HepG2 (cell line): ENCODE measurements around the gene OR11H6. TPM values are rescaled to one million over a fixed set of nuclear protein-coding genes. Genes with fewer than 3 reads are reported as not detected.
A peak's percentile ranks its signal among the peaks of the same experiment; 100 is the strongest.
"Not testable (repeated sequence)": the region's sequence is repeated elsewhere in the genome, so short reads cannot be mapped to it uniquely, and the experiment has no call there.

Experiments used
- ATAC-seq: fragments of 200-7000 bp; cut with Tn5 transposase; 3 replicates; pipeline ENCODE4 v1.9.1; 2020; ENCODE audit warnings: mild to moderate bottlenecking, moderate library complexity
- BruUV-seq: library from RNA; stranded (reverse); fragments of 400-500 nt; replicated peaks from 2 replicates; lab custom pipeline; 2021; lab: Mats Ljungman, UMichigan
- CTCF ChIA-PET: fragments of 300-600 bp; formaldehyde crosslinking; extraction: SDS; loops from one replicate; lab custom pipeline; 2021; ENCODE audit warnings: low total read pairs, inconsistent platforms, low intra/inter-chr PET ratio; lab: Yijun Ruan, JAX
- POLR2A ChIA-PET: fragments of 350-600 bp; sonication (Branson Sonifier 250); formaldehyde crosslinking; loops from one replicate; lab custom pipeline; 2020; ENCODE audit warnings: antibody characterized with exemption, inconsistent platforms; lab: Yijun Ruan, JAX
- DNase-seq: peaks from one replicate; pipeline ENCODE4 v3.0.0-alpha.2; 2015; ENCODE audit warnings: low spot score
- FAIRE-seq: peaks from 3 replicates; lab custom pipeline; 2011; peaks lifted over from hg19 to GRCh38; lab: Jason Lieb, UNC
- H2AFZ ChIP-seq: one replicate; pipeline ENCODE4 v1.6.1; 2011; ENCODE audit warnings: low read length, inconsistent platforms
- H3K27ac ChIP-seq: fragments of 300-600 bp; 3 replicates; pipeline ENCODE4 v1.8.0; 2011; ENCODE audit warnings: mixed run types, mild to moderate bottlenecking, mixed read lengths, low read length, inconsistent platforms; ENCODE audit not compliant: insufficient read depth; ENCODE audit errors: extremely low read length
- H3K27me3 ChIP-seq, 2 experiments: fragments of 200-600 bp in 1 of 2; 2 replicates in 1 of 2; 3 replicates in 1 of 2; pipeline versions ENCODE4 v1.6.0 to v1.8.0; 2011; ENCODE audit warnings: low read length in 2 of 2, mild to moderate bottlenecking in 2 of 2, moderate library complexity in 2 of 2, inconsistent platforms in 1 of 2; ENCODE audit not compliant: insufficient read depth in 2 of 2, control insufficient read depth in 1 of 2
- H3K36me3 ChIP-seq, 2 experiments: fragments of 200-600 bp in 1 of 2; replicated peaks in 1 of 2; 2 replicates in 1 of 2; 3 replicates in 1 of 2; pipeline versions ENCODE4 v1.5.1 to v1.8.0; 2011; ENCODE audit warnings: low read length in 2 of 2, inconsistent platforms in 1 of 2; ENCODE audit not compliant: insufficient read depth in 2 of 2, control insufficient read depth in 1 of 2
- H3K4me1 ChIP-seq: 2 replicates; pipeline ENCODE4 v1.5.1; 2012; ENCODE audit warnings: low read length, inconsistent platforms; ENCODE audit not compliant: insufficient read depth
- H3K4me2 ChIP-seq: 2 replicates; pipeline ENCODE4 v1.6.0; 2011; ENCODE audit warnings: low read depth, low read length, inconsistent platforms
- H3K4me3 ChIP-seq, 3 experiments: fragments of 200-600 bp in 1 of 3; sonication (generic), shearing (Covaris generic) in 1 of 3; replicated peaks in 1 of 3; 2 replicates each; pipeline ENCODE4 v1.5.1; 2011 to 2016; ENCODE audit warnings: low read length in 3 of 3, inconsistent platforms in 2 of 3, low read depth in 2 of 3, mild to moderate bottlenecking in 2 of 3, control low read depth in 1 of 3, mixed read lengths in 1 of 3; ENCODE audit not compliant: insufficient read depth in 1 of 3
- H3K79me2 ChIP-seq: one replicate; pipeline ENCODE4 v1.6.1; 2011; ENCODE audit warnings: low read length, inconsistent platforms; ENCODE audit not compliant: insufficient read depth
- H3K9ac ChIP-seq: 2 replicates; pipeline ENCODE4 v1.6.0; 2011; ENCODE audit warnings: mild to moderate bottlenecking, low read depth, low read length, inconsistent platforms; ENCODE audit not compliant: insufficient read depth
- H3K9me3 ChIP-seq: 2 replicates; pipeline ENCODE4 v1.5.1; 2012; ENCODE audit warnings: mild to moderate bottlenecking, low read length
- H4K20me1 ChIP-seq: 2 replicates; pipeline ENCODE4 v1.6.0; 2011; ENCODE audit warnings: inconsistent platforms, mild to moderate bottlenecking, low read length, moderate library complexity; ENCODE audit not compliant: insufficient read depth
- ATF4 ChIP-seq, 2 experiments: fragments of 450-650 bp in 1 of 2; sonication (generic) in 1 of 2; formaldehyde crosslinking; IDR thresholded peaks; 2 replicates each; pipeline versions ENCODE4 v1.5.0 to v1.8.0; 2020 to 2022; ENCODE audit warnings: mild to moderate bottlenecking in 1 of 2, missing genetic modification reagents in 1 of 2
- NFAT5 ChIP-seq: sonication (generic); formaldehyde crosslinking; IDR thresholded peaks from 2 replicates; pipeline ENCODE4 v1.4.0; 2020; ENCODE audit warnings: missing genetic modification reagents
- TFAP4 ChIP-seq: sonication (generic); IDR thresholded peaks from 2 replicates; pipeline ENCODE4 v1.6.1; 2016; ENCODE audit warnings: low read depth, borderline replicate concordance
- WGBS: methylation state at CpG from one replicate; pipeline ENCODE4 v1.1.6; 2017; ENCODE audit warnings: low lambda C conversion rate; 5-methylcytosine and 5-hydroxymethylcytosine counted together
- in situ Hi-C: cut with HindIII; loops from 2 replicates; pipeline ENCODE4 v1.10.0; 2017; ENCODE audit warnings: low pct_unique_long_range_greater_than_20kb; ENCODE audit not compliant: extremely low pct_ligation_motif_present
- intact Hi-C: fragments of 100-400 bp; cut with micrococcal nuclease; formaldehyde crosslinking; loops from one replicate; pipeline ENCODE4 v1.10.0; 2022; ENCODE audit not compliant: unreplicated experiment
- polyA plus RNA-seq, 8 experiments: library from polyadenylated mRNA; depleted of rRNA in 3 of 8; stranded (reverse) in 7 of 8; unstranded in 1 of 8; fragments of >200 nt; fragmentation: Illumina TruSeq in 4 of 8; extraction: Trizol in 4 of 8; gene quantifications; 2 replicates each; pipeline versions ENCODE4 v1.2.1 to v1.2.3, GENCODE V29; 2011 to 2016; ENCODE audit warnings: low read depth in 4 of 8, missing spikeins in 1 of 8, mixed read lengths in 1 of 8; ENCODE audit not compliant: insufficient read depth in 1 of 8
- total RNA-seq, 5 experiments: library from RNA; depleted of rRNA; stranded (reverse); fragments of >200 nt; fragmentation: Illumina TruSeq; extraction: Trizol; gene quantifications; 2 replicates each; pipeline ENCODE4 v1.2.3, GENCODE V29; 2016; ENCODE audit warnings: low read depth in 1 of 5

Gene OR11H6
- total and polyA plus RNA-seq, 2 of the 13 experiments (the other 11 are each of a cell fraction or from before 2014, with no cell fraction given), result not detected

GRCh38 chr14:20262642-20263128 lies 39.2 kb downstream of the OR11H6 start (continued):
- TF ChIP-seq NFAT5, result no peak
- TF ChIP-seq ATF4 (CRISPR knock-in tag; IDR thresholded peaks at IDR 0.05), result peak in 1 of 2 experiments; percentile 69; a peak in 1 of 4 replicates
- no peak for TF ChIP-seq TFAP4

- H3K36me3 ChIP-seq, in situ Hi-C loops, BruUV-seq, H3K79me2 ChIP-seq, CTCF ChIA-PET, H2AFZ ChIP-seq, H3K4me2 ChIP-seq, intact Hi-C loops, H3K4me1 ChIP-seq, H3K4me3 ChIP-seq, H3K27ac ChIP-seq, H4K20me1 ChIP-seq, H3K27me3 ChIP-seq, H3K9me3 ChIP-seq, ATAC-seq, POLR2A ChIA-PET, DNase-seq, H3K9ac ChIP-seq, FAIRE-seq: not testable (repeated sequence)
- WGBS, result 45% methylated on average over 5 of the region's 5 CpGs
These were observed 40.9 kb downstream of the OR11H6 start for GRCh38 chr14:20264361-20264760.
